ENCODE results near the gene CTDSP1. TPM values are rescaled to one million over a fixed set of nuclear protein-coding genes. Genes with fewer than 3 reads are reported as not detected.
A peak's percentile ranks its signal among the peaks of the same experiment; 100 is the strongest.

The CTDSP1 gene
- total RNA-seq, 1 experiment from 2014 or later, result 104 TPM

DNA sequence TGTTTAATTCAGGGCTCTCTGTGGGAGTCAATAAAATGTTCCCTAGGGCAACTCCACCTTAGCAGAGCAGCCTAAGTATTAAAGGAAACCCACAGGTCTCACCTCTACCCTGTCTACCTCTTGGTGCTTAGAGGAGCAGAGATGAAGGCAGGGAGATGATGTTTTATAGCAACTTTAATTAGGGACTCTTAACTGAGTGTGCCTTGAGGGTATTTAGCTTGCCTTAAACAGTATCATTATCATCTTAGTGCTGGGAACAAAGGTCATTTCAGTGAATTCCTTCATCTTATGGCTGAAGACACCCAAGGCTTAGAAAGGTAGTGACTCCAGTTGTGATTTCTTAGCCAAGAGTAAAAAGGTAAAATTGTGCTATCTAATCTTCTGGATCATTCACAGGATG is 45.9 kb downstream of the CTDSP1 start:
- intact Hi-C loops (cut with micrococcal nuclease; ENCODE audit: unreplicated experiment), result loop anchor here (1.0 to 2.0 kb wide), 2 partner anchors 13 to 21 kb away; no protein-coding TSS in a partner anchor
- H3K4me3 ChIP-seq (ENCODE audit: low read depth, low read length), result no peak overlapping the region
- H3K27me3 Mint-ChIP-seq (ENCODE audit: insufficient read depth, unreplicated experiment), result no peaks in the 10 kb centered on the region

GRCh38 chr2:218446547-218446946 is 46.9 kb downstream of the CTDSP1 start:
- BruUV-seq (replicated peaks), result no TSS peak
- peaks cover 11% of the 10 kb centered on the region for H3K36me3 ChIP-seq (ENCODE audit: control insufficient read depth, insufficient read depth, low read length)
- Mint-ChIP-seq H3K27me3 (ENCODE audit: insufficient read depth, unreplicated experiment) (no peaks in the 10 kb centered on the region), H3K27ac (ENCODE audit: unreplicated experiment) (no peak overlapping the region), H3K9me3 (ENCODE audit: unreplicated experiment) (no peaks in the 10 kb centered on the region), H3K36me3 (ENCODE audit: insufficient read depth, unreplicated experiment) (peaks cover 93% of the 10 kb centered on the region), H3K4me3 (ENCODE audit: unreplicated experiment) (no peak overlapping the region), H3K4me1 (ENCODE audit: low read depth, unreplicated experiment) (peaks cover 36% of the 10 kb centered on the region)
- H3K4me1 ChIP-seq, result peaks cover 63% of the 10 kb centered on the region
- TF ChIP-seq, protein P1, sequence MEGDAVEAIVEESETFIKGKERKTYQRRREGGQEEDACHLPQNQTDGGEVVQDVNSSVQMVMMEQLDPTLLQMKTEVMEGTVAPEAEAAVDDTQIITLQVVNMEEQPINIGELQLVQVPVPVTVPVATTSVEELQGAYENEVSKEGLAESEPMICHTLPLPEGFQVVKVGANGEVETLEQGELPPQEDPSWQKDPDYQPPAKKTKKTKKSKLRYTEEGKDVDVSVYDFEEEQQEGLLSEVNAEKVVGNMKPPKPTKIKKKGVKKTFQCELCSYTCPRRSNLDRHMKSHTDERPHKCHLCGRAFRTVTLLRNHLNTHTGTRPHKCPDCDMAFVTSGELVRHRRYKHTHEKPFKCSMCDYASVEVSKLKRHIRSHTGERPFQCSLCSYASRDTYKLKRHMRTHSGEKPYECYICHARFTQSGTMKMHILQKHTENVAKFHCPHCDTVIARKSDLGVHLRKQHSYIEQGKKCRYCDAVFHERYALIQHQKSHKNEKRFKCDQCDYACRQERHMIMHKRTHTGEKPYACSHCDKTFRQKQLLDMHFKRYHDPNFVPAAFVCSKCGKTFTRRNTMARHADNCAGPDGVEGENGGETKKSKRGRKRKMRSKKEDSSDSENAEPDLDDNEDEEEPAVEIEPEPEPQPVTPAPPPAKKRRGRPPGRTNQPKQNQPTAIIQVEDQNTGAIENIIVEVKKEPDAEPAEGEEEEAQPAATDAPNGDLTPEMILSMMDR (IDR thresholded peaks at IDR 0.05; ENCODE audit: insufficient read depth in 1 of 2, low read depth in 1 of 2, low read length in 1 of 2, severe bottlenecking in 1 of 2, unreplicated experiment in 1 of 2), result no peak
- intact Hi-C loops (cut with micrococcal nuclease; ENCODE audit: unreplicated experiment), result no loop called here
- no peak overlapping the region for H3K4me3 ChIP-seq (ENCODE audit: low read depth, low read length)
- H3K9me3 ChIP-seq, result no peaks in the 10 kb centered on the region
- H3K27me3 ChIP-seq (replicated peaks; ENCODE audit: control insufficient read depth, insufficient read depth, low read length), result no peaks in the 10 kb centered on the region
- POLR2A ChIA-PET, result no interaction called here
- no peak for DNase-seq
- CTCF ChIA-PET, result no interaction called here

More for the DNA sequence above, 45.9 kb downstream of the CTDSP1 start:
- TF ChIP-seq, protein P1 (IDR thresholded peaks at IDR 0.05; ENCODE audit: insufficient read depth in 1 of 2, low read depth in 1 of 2, low read length in 1 of 2, severe bottlenecking in 1 of 2, unreplicated experiment in 1 of 2), result no peak
- Mint-ChIP-seq H3K4me1 (ENCODE audit: low read depth, unreplicated experiment) (peaks cover 36% of the 10 kb centered on the region), H3K4me3 (ENCODE audit: unreplicated experiment) (peak overlapping the region; percentile 3), H3K36me3 (ENCODE audit: insufficient read depth, unreplicated experiment) (peaks cover 99% of the 10 kb centered on the region), H3K27ac (ENCODE audit: unreplicated experiment) (peak overlapping the region; percentile 74), H3K9me3 (ENCODE audit: unreplicated experiment) (no peaks in the 10 kb centered on the region)
- peak in 1 of 2 experiments; percentile 39 for DNase-seq
- ChIA-PET POLR2A (interaction anchor here (1.6 kb wide), 2 partner anchors 15 to 175 kb away, joined by 4 to 5 read pairs; partner anchors contain the start of genes AAMP and PNKD), CTCF (interaction anchor here (0.7 to 1.0 kb wide), 4 partner anchors 16 to 40 kb away, joined by 3 to 8 read pairs (median 4); partner anchors contain the start of gene VIL1)
- no peaks in the 10 kb centered on the region for H3K27me3 ChIP-seq (replicated peaks; ENCODE audit: control insufficient read depth, insufficient read depth, low read length)
- peaks cover 15% of the 10 kb centered on the region for H3K36me3 ChIP-seq (ENCODE audit: control insufficient read depth, insufficient read depth, low read length)
- no TSS peak for BruUV-seq (replicated peaks)
- H3K9me3 ChIP-seq, result no peaks in the 10 kb centered on the region
- H3K4me1 ChIP-seq, result peaks cover 63% of the 10 kb centered on the region

- TF ChIP-seq, protein P1 (IDR thresholded peaks at IDR 0.05; ENCODE audit: insufficient read depth in 1 of 2, low read depth in 1 of 2, low read length in 1 of 2, severe bottlenecking in 1 of 2, unreplicated experiment in 1 of 2), result no peak
- no peak overlapping the region for H3K4me3 ChIP-seq (ENCODE audit: low read depth, low read length)
- ChIA-PET CTCF (no interaction called here), POLR2A (no interaction called here)
- Mint-ChIP-seq H3K4me3 (ENCODE audit: unreplicated experiment) (no peak overlapping the region), H3K27me3 (ENCODE audit: insufficient read depth, unreplicated experiment) (no peaks in the 10 kb centered on the region), H3K4me1 (ENCODE audit: low read depth, unreplicated experiment) (peaks cover 36% of the 10 kb centered on the region), H3K9me3 (ENCODE audit: unreplicated experiment) (no peaks in the 10 kb centered on the region), H3K36me3 (ENCODE audit: insufficient read depth, unreplicated experiment) (peaks cover 88% of the 10 kb centered on the region), H3K27ac (ENCODE audit: unreplicated experiment) (no peak overlapping the region)
- no peak for DNase-seq
- no TSS peak for BruUV-seq (replicated peaks)
- no peaks in the 10 kb centered on the region for H3K27me3 ChIP-seq (replicated peaks; ENCODE audit: control insufficient read depth, insufficient read depth, low read length)
- intact Hi-C loops (cut with micrococcal nuclease; ENCODE audit: unreplicated experiment), result no loop called here
- H3K4me1 ChIP-seq, result peaks cover 66% of the 10 kb centered on the region
- no peaks in the 10 kb centered on the region for H3K9me3 ChIP-seq
- H3K36me3 ChIP-seq (ENCODE audit: control insufficient read depth, insufficient read depth, low read length), result peaks cover 11% of the 10 kb centered on the region
Measured at GRCh38 chr2:218447072-218447471, 47.4 kb downstream of the CTDSP1 start.
